ENCODE data around the gene BPIFB3. TPM values are rescaled to one million over a fixed set of nuclear protein-coding genes. Genes with fewer than 3 reads are reported as not detected.

BPIFB3 gene
- total RNA-seq, 1 donor, result not detected

DNA sequence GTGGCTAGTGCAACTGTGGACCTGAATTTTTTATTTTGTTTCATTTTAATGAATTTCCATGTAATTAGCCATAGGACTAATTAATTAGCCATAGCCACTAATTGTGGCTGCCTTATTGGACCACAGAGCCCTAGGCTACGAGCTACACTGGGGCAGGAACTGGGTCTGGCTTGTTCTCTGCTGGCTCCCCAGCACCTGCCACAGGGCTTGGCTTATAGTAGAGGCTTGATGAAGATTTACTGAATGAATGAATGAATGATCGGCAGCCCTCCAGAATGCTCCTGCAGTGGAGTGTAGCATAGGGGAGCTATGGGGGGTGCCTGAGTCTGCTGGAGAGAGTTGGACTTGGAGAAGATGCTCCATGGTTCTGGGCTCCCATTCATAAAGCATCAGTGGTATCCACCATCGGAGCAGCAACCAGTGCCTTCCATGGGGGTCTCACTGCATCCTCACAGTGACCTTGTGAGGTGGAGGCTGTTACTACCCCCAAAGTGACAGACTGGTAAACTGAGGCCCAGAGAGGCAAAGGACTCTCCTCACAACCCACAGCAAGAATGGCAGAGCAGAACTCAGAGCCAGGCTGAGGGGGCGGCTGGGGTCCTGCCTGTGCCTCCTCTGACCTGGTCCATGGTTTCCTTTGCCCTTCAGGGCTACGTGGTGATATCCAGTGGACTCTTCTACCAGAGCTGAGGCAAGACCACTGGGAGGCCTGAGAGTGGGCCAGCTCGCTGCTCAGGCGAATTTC is 30.8 kb upstream of the BPIFB3 start:
- no peak for DNase-seq (ENCODE audit: low read depth)
- no peak overlapping the region for H3K4me3 ChIP-seq (ENCODE audit: low read depth, low read length)
- TF ChIP-seq, protein P1, sequence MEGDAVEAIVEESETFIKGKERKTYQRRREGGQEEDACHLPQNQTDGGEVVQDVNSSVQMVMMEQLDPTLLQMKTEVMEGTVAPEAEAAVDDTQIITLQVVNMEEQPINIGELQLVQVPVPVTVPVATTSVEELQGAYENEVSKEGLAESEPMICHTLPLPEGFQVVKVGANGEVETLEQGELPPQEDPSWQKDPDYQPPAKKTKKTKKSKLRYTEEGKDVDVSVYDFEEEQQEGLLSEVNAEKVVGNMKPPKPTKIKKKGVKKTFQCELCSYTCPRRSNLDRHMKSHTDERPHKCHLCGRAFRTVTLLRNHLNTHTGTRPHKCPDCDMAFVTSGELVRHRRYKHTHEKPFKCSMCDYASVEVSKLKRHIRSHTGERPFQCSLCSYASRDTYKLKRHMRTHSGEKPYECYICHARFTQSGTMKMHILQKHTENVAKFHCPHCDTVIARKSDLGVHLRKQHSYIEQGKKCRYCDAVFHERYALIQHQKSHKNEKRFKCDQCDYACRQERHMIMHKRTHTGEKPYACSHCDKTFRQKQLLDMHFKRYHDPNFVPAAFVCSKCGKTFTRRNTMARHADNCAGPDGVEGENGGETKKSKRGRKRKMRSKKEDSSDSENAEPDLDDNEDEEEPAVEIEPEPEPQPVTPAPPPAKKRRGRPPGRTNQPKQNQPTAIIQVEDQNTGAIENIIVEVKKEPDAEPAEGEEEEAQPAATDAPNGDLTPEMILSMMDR (IDR thresholded peaks at IDR 0.05; ENCODE audit: insufficient read depth, low read depth, low read length), result no peak

DNA sequence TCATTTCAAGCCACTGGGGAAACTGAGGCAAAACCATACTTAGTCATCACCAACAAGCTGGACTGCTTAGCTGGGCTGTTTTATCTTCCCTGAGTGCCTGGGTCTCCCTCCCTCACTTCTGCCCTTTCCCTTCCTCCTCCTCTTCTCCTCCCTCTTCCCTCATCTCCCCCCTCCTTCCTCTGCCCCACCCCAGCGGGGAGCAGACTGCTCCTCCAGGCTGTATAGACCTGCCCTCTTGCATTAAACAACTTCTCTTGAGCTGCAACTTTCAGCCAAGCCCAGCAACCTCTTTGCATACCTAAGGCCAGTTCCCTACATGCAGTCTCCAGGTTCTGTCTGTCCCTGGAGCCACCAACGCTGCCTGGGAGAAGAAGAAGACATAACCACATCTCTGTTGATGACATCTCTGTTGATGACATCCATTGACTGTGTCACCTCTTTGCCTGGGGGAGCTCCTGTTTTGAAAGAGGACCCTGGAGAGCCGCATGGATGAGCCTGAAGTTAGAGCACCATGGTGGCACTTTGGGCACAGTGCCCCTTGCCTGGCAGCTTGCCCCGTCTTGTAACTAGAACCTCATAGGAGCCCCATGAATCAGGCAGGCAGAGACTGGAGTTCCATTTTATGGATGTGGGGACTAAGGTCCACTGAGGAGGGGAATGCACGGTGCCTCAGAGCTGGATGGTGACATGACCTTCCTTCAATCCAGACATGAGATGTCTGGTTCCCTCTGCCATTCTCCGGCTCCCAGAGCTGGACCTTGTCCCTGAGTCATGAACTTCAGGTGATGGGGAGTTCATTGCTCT is 30.1 kb upstream of the BPIFB3 start:
- TF ChIP-seq, protein P1 (IDR thresholded peaks at IDR 0.05; ENCODE audit: insufficient read depth, low read depth, low read length), result no peak
- no peak for DNase-seq (ENCODE audit: low read depth)
- H3K4me3 ChIP-seq (ENCODE audit: low read depth, low read length), result no peak overlapping the region

DNA sequence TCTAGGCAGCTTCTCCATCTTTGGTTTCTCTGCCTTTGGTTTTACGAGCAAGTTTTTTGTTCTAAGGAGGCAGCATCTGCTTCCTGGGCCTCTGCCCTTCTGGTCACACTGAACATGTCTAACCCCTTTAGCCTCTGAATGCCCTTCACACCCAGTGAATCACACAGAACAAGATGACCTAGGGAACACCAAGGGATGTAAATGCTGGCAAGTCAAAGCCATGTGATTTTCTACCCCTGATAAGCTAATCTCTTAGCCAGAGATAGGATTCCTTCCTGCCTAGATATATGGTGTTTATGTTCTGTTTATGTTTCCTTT is 29.5 kb upstream of the BPIFB3 start:
- H3K4me3 ChIP-seq (ENCODE audit: low read depth, low read length), result no peak overlapping the region
- TF ChIP-seq, protein P1 (IDR thresholded peaks at IDR 0.05; ENCODE audit: insufficient read depth, low read depth, low read length), result no peak
- no peak for DNase-seq (ENCODE audit: low read depth)

DNA sequence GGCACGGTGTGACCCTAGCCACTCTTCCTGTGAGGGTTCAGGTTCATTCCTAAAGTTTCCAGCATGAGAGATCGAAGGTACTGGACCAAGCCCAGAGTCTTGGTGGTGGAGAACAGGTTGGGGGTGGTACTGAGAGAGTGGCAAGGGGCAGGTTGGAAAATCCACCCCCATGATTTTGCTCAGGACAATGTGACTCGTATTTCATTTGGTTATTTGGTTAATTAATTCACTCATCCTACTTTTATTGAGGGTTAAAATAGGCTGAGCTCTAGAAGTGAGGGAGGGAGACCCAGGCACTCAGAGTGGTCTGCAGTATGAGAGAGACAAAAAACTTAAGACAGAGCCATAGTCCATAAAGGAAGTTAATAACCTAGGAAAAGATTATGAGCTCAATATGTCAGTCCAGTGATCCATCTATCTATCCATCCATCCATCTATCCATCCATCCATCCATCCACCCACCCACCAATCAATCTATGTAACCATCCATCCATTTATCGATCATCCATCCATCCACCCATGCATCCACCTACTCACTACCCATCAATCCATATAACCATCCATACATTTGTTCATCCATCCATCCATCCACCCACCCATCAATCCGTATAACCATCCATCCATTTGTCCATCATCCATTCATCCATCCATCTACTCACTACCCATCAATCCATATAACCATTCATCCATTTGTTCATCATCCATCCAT is 28.9 kb upstream of the BPIFB3 start:
- DNase-seq (ENCODE audit: low read depth), result no peak
- TF ChIP-seq, protein P1 (IDR thresholded peaks at IDR 0.05; ENCODE audit: insufficient read depth, low read depth, low read length), result no peak

DNA sequence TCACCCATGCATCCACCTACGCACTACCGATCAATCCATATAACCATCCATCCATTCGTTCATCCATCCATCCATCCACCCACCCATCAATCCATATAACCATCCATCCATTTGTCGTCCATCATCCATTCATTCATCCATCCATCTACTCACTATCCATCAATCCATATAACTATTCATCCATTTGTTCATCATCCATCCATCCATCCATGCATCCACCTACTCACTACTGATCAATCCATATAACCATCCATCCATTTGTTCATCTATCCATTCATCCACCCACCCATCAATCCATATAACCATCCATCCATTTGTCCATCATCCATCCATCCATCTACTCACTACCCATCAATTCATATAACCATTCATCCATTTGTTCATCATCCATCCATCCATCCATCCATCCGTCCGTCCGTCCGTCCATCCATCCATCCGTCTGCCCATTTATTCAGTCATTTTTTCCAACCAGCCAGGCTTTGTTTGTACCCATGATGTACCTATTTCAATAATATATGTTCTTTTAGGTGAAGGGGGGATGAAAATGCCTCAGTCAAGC is 28.3 kb upstream of the BPIFB3 start:
- TF ChIP-seq, protein P1 (IDR thresholded peaks at IDR 0.05; ENCODE audit: insufficient read depth, low read depth, low read length), result no peak
- DNase-seq (ENCODE audit: low read depth), result no peak
- no peak overlapping the region for H3K4me3 ChIP-seq (ENCODE audit: low read depth, low read length)

More for the DNA sequence above, 28.9 kb upstream of the BPIFB3 start:
- H3K4me3 ChIP-seq (ENCODE audit: low read depth, low read length), result no peak overlapping the region

DNA sequence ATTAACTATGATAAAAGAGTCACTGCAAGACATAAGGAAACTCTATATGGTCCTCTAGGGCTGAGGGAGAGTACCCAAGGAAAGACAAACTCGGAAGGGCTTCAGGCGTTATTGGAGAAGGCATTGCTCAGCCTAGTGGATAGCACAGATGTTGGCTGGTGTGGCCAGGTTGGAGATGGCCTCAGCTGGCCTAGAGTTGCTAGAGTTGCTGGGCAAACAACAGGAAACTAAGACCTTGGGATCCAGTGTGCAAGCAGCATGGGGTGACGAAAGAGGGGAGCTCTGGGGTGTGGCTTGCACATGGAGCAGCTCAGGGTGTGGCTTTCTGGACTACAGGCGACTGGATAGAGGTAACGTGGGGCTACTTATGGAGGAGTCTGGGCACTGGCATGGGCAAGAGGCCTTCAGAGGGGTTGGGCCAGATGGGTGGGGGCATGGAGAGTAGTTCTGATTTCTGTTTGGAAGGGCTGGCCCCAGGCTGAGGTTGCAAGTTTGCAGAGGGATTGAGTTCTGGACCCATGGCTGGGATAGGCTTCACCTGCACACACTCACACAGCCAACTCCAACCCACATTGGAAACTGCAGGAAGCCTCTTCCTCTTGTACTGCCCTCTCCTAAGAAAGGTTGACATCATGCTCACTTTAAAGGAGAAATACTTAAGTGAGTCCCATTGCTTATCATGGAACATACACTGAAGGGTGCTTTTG is 27.5 kb upstream of the BPIFB3 start:
- TF ChIP-seq, protein P1 (IDR thresholded peaks at IDR 0.05; ENCODE audit: insufficient read depth, low read depth, low read length), result no peak
- H3K4me3 ChIP-seq (ENCODE audit: low read depth, low read length), result no peak overlapping the region
- DNase-seq (ENCODE audit: low read depth), result no peak

Measured in fibroblast of villous mesenchyme (primary cell).